ENCODE measurements around the gene GBGT1.

Gene GBGT1

GRCh38 chr9:133120501-133121197, 43.1 kb downstream of the GBGT1 start:
- peaks cover 24 to 50% of the 10 kb centered on the region in 2 donors for H3K4me1 ChIP-seq (ENCODE audit: control insufficient read depth in 1 of 2, insufficient read depth in 2 of 2, low read length in 2 of 2)
- peak overlapping the region; percentile 56 for H3K27ac ChIP-seq (ENCODE audit: low read length)
- peak overlapping the region; percentile 69 to 87 for H3K4me3 ChIP-seq (ENCODE audit: low read depth in 1 of 2, low read length in 2 of 2)
- no peaks in the 10 kb centered on the region for H3K9me3 ChIP-seq (ENCODE audit: control insufficient read depth in 1 of 2, low read length in 2 of 2)
- no peaks in the 10 kb centered on the region for H3K27me3 ChIP-seq (ENCODE audit: low read depth, low read length)
- no peaks in the 10 kb centered on the region for H3K36me3 ChIP-seq (ENCODE audit: control insufficient read depth in 1 of 2, insufficient read depth in 2 of 2, low read length in 2 of 2)

GRCh38 chr9:133119846-133120500, 43.7 kb downstream of the GBGT1 start:
- Histone ChIP-seq H3K27ac (ENCODE audit: low read length) (peak overlapping the region; percentile 54), H3K9me3 (ENCODE audit: control insufficient read depth in 1 of 2, low read length in 2 of 2) (no peaks in the 10 kb centered on the region), H3K36me3 (ENCODE audit: control insufficient read depth in 1 of 2, insufficient read depth in 2 of 2, low read length in 2 of 2) (no peaks in the 10 kb centered on the region), H3K27me3 (ENCODE audit: low read depth, low read length) (no peaks in the 10 kb centered on the region), H3K4me1 (ENCODE audit: control insufficient read depth in 1 of 2, insufficient read depth in 2 of 2, low read length in 2 of 2) (peaks cover 24 to 55% of the 10 kb centered on the region in 2 donors), H3K4me3 (ENCODE audit: low read depth in 1 of 2, low read length in 2 of 2) (peak overlapping the region; percentile 72 to 87)

DNA sequence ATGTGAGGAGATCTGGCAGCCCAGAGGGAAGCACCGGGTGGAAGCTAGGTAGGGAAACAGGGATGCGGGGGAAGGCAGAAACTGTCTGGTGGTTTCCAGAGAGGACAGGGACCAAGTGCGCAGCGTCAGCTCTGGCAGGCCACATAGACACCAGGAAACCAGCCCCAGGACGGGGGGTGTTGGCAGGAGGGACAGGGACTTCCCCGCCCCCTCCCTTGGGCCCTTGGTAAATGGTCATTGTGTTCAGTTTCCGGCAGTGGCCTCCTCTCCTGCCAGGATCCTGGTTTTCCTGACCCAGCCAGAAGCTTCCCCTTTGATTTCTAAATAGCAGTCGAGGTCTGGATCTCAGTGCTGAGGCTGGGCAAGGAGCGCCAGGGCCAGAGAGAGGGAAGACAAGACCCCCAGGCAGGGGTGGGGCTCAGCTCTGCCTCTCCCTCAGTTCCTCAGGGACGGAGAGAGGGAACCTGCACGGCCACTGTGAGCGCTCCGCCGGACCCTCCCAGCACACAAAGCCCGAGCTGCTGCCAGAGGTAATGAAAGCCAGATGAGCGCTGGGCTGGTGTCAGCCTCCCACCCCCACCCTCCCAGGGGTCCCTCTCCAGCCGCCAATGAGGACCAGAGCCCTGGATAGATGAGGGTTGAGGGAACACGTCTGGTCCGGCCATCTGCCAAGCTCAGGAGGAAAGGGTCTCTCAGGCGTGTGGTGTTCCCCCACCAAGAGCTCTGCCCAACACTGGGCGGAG, 44.4 kb downstream of the GBGT1 start:
- Histone ChIP-seq H3K9me3 (ENCODE audit: control insufficient read depth in 1 of 2, low read length in 2 of 2) (no peaks in the 10 kb centered on the region), H3K4me3 (ENCODE audit: low read depth in 1 of 2, low read length in 2 of 2) (peak overlapping the region; percentile 72 to 87), H3K27me3 (ENCODE audit: low read depth, low read length) (no peaks in the 10 kb centered on the region), H3K27ac (ENCODE audit: low read length) (peak overlapping the region; percentile 54), H3K36me3 (ENCODE audit: control insufficient read depth in 1 of 2, insufficient read depth in 2 of 2, low read length in 2 of 2) (no peaks in the 10 kb centered on the region), H3K4me1 (ENCODE audit: control insufficient read depth in 1 of 2, insufficient read depth in 2 of 2, low read length in 2 of 2) (peaks cover 31 to 62% of the 10 kb centered on the region in 2 donors)

DNA sequence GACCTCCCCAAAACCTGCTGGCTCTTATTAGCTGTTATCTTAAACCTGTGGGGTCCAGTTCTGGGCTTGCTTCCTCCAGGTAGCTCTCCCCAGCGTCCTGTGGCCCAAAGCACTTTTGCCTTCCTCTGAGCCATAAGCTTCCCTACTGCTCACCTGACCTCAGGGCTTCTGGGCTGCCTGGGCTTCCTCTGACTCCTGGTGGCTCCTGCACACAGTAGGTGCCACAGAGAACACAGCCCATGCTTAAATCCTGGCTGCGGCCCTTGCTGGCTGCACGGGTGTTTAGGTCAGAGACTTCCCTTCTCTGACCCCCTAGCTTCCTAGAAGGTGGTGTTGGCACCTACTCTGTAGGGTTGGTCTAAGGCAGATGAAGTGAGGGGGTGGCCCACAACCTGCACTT, 45.1 kb downstream of the GBGT1 start:
- H3K27me3 ChIP-seq (ENCODE audit: low read depth, low read length): no peaks in the 10 kb centered on the region
- H3K27ac ChIP-seq (ENCODE audit: low read length): no peak overlapping the region
- H3K4me3 ChIP-seq (ENCODE audit: low read depth in 1 of 2, low read length in 2 of 2): no peak overlapping the region
- peaks cover 38 to 69% of the 10 kb centered on the region in 2 donors for H3K4me1 ChIP-seq (ENCODE audit: control insufficient read depth in 1 of 2, insufficient read depth in 2 of 2, low read length in 2 of 2)
- no peaks in the 10 kb centered on the region for H3K36me3 ChIP-seq (ENCODE audit: control insufficient read depth in 1 of 2, insufficient read depth in 2 of 2, low read length in 2 of 2)
- H3K9me3 ChIP-seq (ENCODE audit: control insufficient read depth in 1 of 2, low read length in 2 of 2): no peaks in the 10 kb centered on the region

GRCh38 chr9:133118179-133118520, 45.6 kb downstream of the GBGT1 start:
- Histone ChIP-seq H3K4me1 (ENCODE audit: control insufficient read depth in 1 of 2, insufficient read depth in 2 of 2, low read length in 2 of 2) (peaks cover 40 to 70% of the 10 kb centered on the region in 2 donors), H3K36me3 (ENCODE audit: control insufficient read depth in 1 of 2, insufficient read depth in 2 of 2, low read length in 2 of 2) (no peaks in the 10 kb centered on the region), H3K27ac (ENCODE audit: low read length) (no peak overlapping the region), H3K9me3 (ENCODE audit: control insufficient read depth in 1 of 2, low read length in 2 of 2) (no peaks in the 10 kb centered on the region), H3K27me3 (ENCODE audit: low read depth, low read length) (no peaks in the 10 kb centered on the region), H3K4me3 (ENCODE audit: low read depth in 1 of 2, low read length in 2 of 2) (no peak overlapping the region)

DNA sequence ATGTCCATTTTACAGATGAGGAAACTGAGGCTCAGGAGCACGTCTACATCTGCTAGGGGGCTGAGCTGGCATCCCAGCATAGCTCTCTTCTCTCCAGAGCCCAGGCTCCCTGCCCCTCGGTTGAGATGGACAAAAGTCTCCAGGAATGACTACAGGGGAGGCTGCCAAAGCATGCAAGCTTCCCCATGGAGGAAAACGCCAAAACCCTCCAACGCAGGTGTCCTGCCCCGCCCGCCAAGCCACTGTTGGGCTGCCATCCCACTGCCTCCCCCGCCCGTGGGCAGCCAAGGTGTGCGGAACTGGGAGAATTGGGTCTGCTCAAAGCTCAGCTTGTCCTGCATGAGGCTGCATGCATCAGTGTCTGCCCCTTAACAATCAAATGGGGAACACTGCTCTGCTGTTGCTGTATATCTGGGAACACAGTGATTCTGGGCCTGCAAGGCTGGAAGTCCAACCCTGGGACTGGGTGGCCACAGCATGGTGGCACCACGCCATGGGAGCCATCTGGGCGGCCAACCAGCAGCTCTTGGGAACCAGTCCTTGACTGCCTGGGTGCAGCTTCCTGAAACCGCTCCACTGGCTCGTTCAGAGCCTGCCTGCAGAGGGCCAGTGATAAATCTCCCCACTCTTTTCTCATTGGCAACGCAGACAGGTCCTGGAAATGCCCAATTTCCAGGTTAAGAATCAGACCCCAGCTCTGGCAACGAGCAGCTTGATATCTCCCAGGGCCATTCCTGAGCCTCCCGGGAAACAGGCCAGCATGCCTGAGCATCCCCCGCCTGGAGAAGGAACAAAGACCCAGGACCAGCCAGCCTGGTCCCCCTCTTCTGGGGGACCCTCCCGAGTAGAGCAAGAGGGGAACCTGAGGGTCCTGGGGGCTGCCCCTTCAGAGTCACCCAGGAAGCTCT, 46.2 kb downstream of the GBGT1 start:
- Histone ChIP-seq H3K4me1 (ENCODE audit: control insufficient read depth in 1 of 2, insufficient read depth in 2 of 2, low read length in 2 of 2) (peaks cover 40 to 76% of the 10 kb centered on the region in 2 donors), H3K9me3 (ENCODE audit: control insufficient read depth in 1 of 2, low read length in 2 of 2) (no peaks in the 10 kb centered on the region), H3K36me3 (ENCODE audit: control insufficient read depth in 1 of 2, insufficient read depth in 2 of 2, low read length in 2 of 2) (no peaks in the 10 kb centered on the region), H3K4me3 (ENCODE audit: low read depth in 1 of 2, low read length in 2 of 2) (no peak overlapping the region), H3K27ac (ENCODE audit: low read length) (no peak overlapping the region), H3K27me3 (ENCODE audit: low read depth, low read length) (no peaks in the 10 kb centered on the region)

DNA sequence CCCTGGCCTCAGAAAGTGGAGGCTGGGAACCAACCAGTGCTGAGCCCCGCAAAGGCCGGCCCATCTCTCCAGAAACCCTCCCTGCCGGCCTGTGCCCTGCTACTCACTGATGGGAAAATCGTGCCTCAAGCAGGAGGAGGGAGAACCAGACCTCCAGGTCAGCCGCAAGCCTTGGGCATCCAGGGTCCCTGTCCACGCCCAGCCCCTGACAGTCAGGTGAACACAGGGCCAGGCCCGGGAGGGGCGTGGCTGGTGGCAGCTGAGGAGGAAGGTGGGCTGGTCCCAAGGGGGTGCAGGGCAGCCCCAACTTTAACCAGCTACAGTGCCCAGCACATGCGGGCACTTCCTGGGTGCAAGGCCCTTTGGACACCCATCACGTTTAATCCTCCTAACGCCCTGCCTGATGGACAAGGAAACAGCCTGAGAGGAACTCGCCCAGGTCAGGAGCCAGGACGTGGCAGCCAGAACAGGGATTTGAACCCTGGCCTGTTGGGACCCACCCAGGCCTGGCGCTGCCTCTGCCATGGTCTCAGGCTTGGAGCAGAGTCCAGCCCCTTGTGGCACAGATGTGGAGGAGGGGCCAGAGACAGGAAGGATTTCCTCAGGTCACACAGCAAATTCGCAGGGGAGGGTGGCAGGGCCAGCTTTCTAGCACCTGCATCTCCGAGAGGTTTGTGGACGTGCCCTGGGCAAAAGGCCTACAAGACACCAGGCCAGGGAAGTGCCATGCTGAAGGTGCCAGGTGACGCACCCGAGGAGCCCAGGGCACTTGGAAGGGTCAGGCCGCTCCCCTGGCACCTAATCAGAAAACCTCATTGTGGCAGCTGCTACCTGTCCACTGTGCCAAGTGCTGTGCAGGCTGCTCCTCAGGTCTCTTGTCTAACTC, 47.1 kb downstream of the GBGT1 start:
- Histone ChIP-seq H3K4me3 (ENCODE audit: low read depth in 1 of 2, low read length in 2 of 2) (no peak overlapping the region), H3K4me1 (ENCODE audit: control insufficient read depth in 1 of 2, insufficient read depth in 2 of 2, low read length in 2 of 2) (peaks cover 37 to 73% of the 10 kb centered on the region in 2 donors), H3K9me3 (ENCODE audit: control insufficient read depth in 1 of 2, low read length in 2 of 2) (no peaks in the 10 kb centered on the region), H3K27me3 (ENCODE audit: low read depth, low read length) (no peaks in the 10 kb centered on the region), H3K36me3 (ENCODE audit: control insufficient read depth in 1 of 2, insufficient read depth in 2 of 2, low read length in 2 of 2) (peaks cover 4% of the 10 kb centered on the region in 2 donors), H3K27ac (ENCODE audit: low read length) (no peak overlapping the region)

- peaks cover 37 to 73% of the 10 kb centered on the region in 2 donors for H3K4me1 ChIP-seq (ENCODE audit: control insufficient read depth in 1 of 2, insufficient read depth in 2 of 2, low read length in 2 of 2)
These were observed 47.9 kb downstream of the GBGT1 start for GRCh38 chr9:133115604-133116345.

DNA sequence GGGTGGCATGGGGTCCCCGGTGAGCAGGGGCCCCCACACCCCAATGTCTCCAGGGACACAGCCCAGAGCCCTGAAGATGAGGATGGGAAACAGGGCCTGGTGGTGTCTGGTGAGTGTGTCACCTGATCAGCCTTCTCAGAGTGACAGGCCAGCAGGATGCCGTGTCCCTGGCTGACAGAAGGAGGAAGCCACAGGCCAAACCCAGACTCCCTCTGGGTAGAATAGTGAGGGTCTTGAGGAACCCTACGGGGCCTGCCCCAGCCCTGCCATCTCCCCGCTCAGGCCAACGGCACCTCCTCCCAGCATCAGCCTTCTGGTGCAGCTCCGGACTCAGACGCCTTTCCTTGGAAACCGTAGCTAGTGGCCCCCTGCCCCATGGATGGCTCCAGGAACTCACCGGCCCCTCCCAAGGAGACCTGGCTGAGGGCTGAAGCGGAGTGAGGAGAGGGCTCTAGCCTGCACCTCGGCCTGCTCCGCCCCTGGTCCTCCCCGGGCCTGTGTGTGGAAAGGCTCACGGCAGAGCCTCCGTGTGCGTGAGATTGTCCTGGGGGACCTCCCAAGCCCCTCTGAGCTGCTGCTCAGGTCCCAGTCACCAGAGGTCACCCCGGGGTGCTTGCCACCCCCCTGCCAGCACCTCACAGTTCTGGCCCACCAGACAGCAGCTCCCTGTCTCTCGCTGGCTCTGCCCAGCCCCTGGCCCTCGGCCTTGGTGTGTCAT, 48.7 kb downstream of the GBGT1 start:
- peak overlapping the region; percentile 7 for H3K27ac ChIP-seq (ENCODE audit: low read length)
- H3K27me3 ChIP-seq (ENCODE audit: low read depth, low read length): no peaks in the 10 kb centered on the region
- H3K36me3 ChIP-seq (ENCODE audit: control insufficient read depth in 1 of 2, insufficient read depth in 2 of 2, low read length in 2 of 2): peaks cover 10 to 12% of the 10 kb centered on the region in 2 donors
- no peaks in the 10 kb centered on the region for H3K9me3 ChIP-seq (ENCODE audit: control insufficient read depth in 1 of 2, low read length in 2 of 2)
- peak overlapping the region in 1 of 2 donors; percentile 16 for H3K4me3 ChIP-seq (ENCODE audit: low read depth in 1 of 2, low read length in 2 of 2)
- H3K4me1 ChIP-seq (ENCODE audit: control insufficient read depth in 1 of 2, insufficient read depth in 2 of 2, low read length in 2 of 2): peaks cover 37 to 72% of the 10 kb centered on the region in 2 donors

More at GRCh38 chr9:133115604-133116345, 47.9 kb downstream of the GBGT1 start:
- peaks cover 6 to 8% of the 10 kb centered on the region in 2 donors for H3K36me3 ChIP-seq (ENCODE audit: control insufficient read depth in 1 of 2, insufficient read depth in 2 of 2, low read length in 2 of 2)
- no peaks in the 10 kb centered on the region for H3K9me3 ChIP-seq (ENCODE audit: control insufficient read depth in 1 of 2, low read length in 2 of 2)
- no peak overlapping the region for H3K27ac ChIP-seq (ENCODE audit: low read length)
- H3K4me3 ChIP-seq (ENCODE audit: low read depth in 1 of 2, low read length in 2 of 2): no peak overlapping the region
- H3K27me3 ChIP-seq (ENCODE audit: low read depth, low read length): no peaks in the 10 kb centered on the region

Measured in muscle layer of duodenum (tissue), 2 donors.